ENCODE data around the gene S100A8. TPM values are rescaled to one million over a fixed set of nuclear protein-coding genes. Genes with fewer than 3 reads are reported as not detected.

Gene S100A8
- total RNA-seq, 1 experiment from 2014 or later, result not detected

GRCh38 chr1:153342178-153342577 lies 48.7 kb downstream of the S100A8 start:
- Histone ChIP-seq H3K4me3 (ENCODE audit: low read depth in 2 of 2, low read length in 2 of 2) (no peak overlapping the region), H3K9me3 (ENCODE audit: control insufficient read depth, insufficient read depth, low read depth, low read length) (no peaks in the 10 kb centered on the region), H3K27me3 (ENCODE audit: control insufficient read depth, insufficient read depth, low read length) (peaks cover 10% of the 10 kb centered on the region), H3K4me1 (ENCODE audit: control insufficient read depth, insufficient read depth, low read length) (peaks cover 3% of the 10 kb centered on the region; the same call in 1 of the 2 replicates), H3K36me3 (ENCODE audit: control insufficient read depth, insufficient read depth, low read length) (no peaks in the 10 kb centered on the region), H3K27ac (ENCODE audit: low read length) (no peak overlapping the region)
- ChIA-PET CTCF (no interaction called here), POLR2A (no interaction called here)
- intact Hi-C loops (cut with micrococcal nuclease; ENCODE audit: unreplicated experiment), result no loop called here
- no TSS peak for BruUV-seq (replicated peaks)
- ATAC-seq, result no peak
- DNase-seq (ENCODE audit: low read depth, low spot score), result no peak
- in situ Hi-C loops (cut with HindIII; ENCODE audit: low pct_unique_long_range_greater_than_20kb, low sequenced_read_pairs), result no loop called here
- TF ChIP-seq, protein P1, sequence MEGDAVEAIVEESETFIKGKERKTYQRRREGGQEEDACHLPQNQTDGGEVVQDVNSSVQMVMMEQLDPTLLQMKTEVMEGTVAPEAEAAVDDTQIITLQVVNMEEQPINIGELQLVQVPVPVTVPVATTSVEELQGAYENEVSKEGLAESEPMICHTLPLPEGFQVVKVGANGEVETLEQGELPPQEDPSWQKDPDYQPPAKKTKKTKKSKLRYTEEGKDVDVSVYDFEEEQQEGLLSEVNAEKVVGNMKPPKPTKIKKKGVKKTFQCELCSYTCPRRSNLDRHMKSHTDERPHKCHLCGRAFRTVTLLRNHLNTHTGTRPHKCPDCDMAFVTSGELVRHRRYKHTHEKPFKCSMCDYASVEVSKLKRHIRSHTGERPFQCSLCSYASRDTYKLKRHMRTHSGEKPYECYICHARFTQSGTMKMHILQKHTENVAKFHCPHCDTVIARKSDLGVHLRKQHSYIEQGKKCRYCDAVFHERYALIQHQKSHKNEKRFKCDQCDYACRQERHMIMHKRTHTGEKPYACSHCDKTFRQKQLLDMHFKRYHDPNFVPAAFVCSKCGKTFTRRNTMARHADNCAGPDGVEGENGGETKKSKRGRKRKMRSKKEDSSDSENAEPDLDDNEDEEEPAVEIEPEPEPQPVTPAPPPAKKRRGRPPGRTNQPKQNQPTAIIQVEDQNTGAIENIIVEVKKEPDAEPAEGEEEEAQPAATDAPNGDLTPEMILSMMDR (IDR thresholded peaks at IDR 0.05), result no peak
- TF ChIP-seq SIN3A (IDR thresholded peaks at IDR 0.05; ENCODE audit: borderline replicate concordance, insufficient read depth, low read depth, low read length) (no peak), POLR2AphosphoS5 (IDR thresholded peaks at IDR 0.05; ENCODE audit: low read depth, low read length) (no peak), TCF7L2 (IDR thresholded peaks at IDR 0.05; ENCODE audit: low read depth, low read length) (no peak)
- TF ChIP-seq, protein P2, sequence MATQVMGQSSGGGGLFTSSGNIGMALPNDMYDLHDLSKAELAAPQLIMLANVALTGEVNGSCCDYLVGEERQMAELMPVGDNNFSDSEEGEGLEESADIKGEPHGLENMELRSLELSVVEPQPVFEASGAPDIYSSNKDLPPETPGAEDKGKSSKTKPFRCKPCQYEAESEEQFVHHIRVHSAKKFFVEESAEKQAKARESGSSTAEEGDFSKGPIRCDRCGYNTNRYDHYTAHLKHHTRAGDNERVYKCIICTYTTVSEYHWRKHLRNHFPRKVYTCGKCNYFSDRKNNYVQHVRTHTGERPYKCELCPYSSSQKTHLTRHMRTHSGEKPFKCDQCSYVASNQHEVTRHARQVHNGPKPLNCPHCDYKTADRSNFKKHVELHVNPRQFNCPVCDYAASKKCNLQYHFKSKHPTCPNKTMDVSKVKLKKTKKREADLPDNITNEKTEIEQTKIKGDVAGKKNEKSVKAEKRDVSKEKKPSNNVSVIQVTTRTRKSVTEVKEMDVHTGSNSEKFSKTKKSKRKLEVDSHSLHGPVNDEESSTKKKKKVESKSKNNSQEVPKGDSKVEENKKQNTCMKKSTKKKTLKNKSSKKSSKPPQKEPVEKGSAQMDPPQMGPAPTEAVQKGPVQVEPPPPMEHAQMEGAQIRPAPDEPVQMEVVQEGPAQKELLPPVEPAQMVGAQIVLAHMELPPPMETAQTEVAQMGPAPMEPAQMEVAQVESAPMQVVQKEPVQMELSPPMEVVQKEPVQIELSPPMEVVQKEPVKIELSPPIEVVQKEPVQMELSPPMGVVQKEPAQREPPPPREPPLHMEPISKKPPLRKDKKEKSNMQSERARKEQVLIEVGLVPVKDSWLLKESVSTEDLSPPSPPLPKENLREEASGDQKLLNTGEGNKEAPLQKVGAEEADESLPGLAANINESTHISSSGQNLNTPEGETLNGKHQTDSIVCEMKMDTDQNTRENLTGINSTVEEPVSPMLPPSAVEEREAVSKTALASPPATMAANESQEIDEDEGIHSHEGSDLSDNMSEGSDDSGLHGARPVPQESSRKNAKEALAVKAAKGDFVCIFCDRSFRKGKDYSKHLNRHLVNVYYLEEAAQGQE (IDR thresholded peaks at IDR 0.05; ENCODE audit: insufficient read depth in 1 of 2, low read depth in 2 of 2, low read length in 1 of 2), result no peak

DNA sequence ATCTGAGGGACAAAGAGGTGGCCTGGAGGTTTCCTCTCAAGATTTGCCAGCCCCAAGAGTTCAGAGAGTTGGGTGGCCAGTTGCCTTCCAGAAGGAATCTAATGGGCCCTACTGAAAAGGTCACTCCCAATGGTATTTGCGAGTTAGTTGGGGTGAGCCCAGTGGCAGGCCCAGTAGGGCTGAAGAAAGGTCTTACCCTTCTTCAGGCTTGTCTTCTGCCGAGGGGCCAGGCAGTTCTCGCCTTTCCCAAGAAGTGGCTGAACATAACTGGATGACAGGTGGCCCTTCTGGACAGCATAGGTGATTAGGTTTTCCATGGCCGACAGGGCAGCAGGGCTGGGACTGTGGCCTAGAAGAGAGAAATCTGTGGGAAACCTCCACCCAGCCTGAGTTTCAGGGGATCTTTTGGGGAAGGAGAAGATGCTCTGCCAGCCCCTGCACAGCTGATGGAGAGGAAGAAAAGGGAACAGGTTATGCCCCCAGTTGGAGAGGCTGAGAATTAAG lies 49.4 kb downstream of the S100A8 start:
- TF ChIP-seq, protein P1 (IDR thresholded peaks at IDR 0.05), result no peak
- TF ChIP-seq TCF7L2 (IDR thresholded peaks at IDR 0.05; ENCODE audit: low read depth, low read length), result no peak
- TF ChIP-seq SIN3A (IDR thresholded peaks at IDR 0.05; ENCODE audit: borderline replicate concordance, insufficient read depth, low read depth, low read length), result no peak
- TF ChIP-seq POLR2AphosphoS5 (IDR thresholded peaks at IDR 0.05; ENCODE audit: low read depth, low read length), result no peak
- Histone ChIP-seq H3K4me1 (ENCODE audit: control insufficient read depth, insufficient read depth, low read length) (peaks cover 3% of the 10 kb centered on the region; the same call in 1 of the 2 replicates), H3K9me3 (ENCODE audit: control insufficient read depth, insufficient read depth, low read depth, low read length) (no peaks in the 10 kb centered on the region), H3K27me3 (ENCODE audit: control insufficient read depth, insufficient read depth, low read length) (peaks cover 10% of the 10 kb centered on the region), H3K36me3 (ENCODE audit: control insufficient read depth, insufficient read depth, low read length) (no peaks in the 10 kb centered on the region), H3K27ac (ENCODE audit: low read length) (no peak overlapping the region), H3K4me3 (ENCODE audit: low read depth in 2 of 2, low read length in 2 of 2) (no peak overlapping the region)
- no TSS peak for BruUV-seq (replicated peaks)
- CTCF ChIA-PET, result no interaction called here
- no peak for ATAC-seq
- POLR2A ChIA-PET, result no interaction called here
- in situ Hi-C loops (cut with HindIII; ENCODE audit: low pct_unique_long_range_greater_than_20kb, low sequenced_read_pairs), result no loop called here
- intact Hi-C loops (cut with micrococcal nuclease; ENCODE audit: unreplicated experiment), result no loop called here
- DNase-seq (ENCODE audit: low read depth, low spot score), result no peak
